AG08395 (cell line): ENCODE results near the gene SRGAP3.

Source experiments
- DNase-seq: peaks from one replicate; pipeline ENCODE4 v3.0.0; 2012; ENCODE audit warnings: mixed read lengths, low spot score

The SRGAP3 gene

DNA sequence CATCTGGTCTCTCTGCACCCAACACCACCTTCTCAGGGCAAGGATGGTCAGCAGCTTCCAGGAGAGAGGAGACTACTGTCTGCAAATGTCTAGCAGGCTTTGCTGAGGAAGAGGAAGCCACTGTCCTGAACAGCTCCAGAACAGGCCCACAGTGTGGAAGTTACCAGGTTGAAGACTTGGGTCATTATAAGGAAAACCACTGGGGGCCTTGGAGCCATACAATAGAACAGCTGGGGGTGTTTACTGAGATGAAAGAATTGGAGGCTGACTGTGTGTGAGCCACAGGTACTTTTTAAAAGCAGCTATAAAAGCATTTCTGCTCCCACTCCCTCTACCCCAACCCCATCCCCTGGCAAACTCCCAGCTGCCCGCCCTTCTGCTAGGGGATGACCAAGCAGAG is 24.2 kb downstream of the SRGAP3 start:
- no peak for DNase-seq

DNA sequence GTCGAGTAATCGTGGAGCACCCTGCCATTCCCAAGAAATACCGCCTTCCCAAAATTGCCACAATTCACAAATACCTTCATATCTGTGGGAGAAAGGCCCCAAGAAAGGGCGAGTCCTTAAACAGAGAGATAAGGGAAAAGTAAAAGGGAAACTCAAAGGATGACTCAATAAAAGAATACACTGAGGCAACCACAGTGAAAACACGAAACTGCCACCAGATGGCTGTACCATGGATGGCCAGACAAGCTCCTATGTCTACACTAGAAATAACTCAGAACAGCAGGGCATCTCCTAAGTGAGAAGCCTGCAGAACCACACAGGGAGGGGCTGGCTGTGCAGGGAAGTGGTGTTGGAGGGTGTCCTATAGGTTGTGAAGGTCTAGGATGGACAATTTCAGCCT is 25.0 kb downstream of the SRGAP3 start:
- no peak for DNase-seq

DNA sequence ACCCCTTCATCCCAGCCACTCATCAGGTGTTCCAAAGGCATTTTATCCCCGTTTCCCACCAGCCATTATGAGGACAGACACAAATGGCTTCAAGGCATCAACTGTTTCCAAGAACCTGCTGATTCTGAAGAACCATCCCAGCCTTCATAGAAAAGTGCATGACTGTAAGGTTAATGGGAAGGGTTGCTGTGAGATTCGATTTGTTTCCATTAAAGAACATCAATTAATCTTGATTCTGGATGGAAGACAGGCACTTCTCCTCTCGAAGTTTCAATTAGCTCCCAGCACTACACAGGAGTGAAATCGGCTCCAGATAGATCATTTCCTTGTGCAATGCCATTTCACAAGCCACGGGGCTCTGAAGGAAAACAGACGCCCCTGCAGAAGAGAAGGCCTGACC is 25.8 kb downstream of the SRGAP3 start:
- DNase-seq = no peak

DNA sequence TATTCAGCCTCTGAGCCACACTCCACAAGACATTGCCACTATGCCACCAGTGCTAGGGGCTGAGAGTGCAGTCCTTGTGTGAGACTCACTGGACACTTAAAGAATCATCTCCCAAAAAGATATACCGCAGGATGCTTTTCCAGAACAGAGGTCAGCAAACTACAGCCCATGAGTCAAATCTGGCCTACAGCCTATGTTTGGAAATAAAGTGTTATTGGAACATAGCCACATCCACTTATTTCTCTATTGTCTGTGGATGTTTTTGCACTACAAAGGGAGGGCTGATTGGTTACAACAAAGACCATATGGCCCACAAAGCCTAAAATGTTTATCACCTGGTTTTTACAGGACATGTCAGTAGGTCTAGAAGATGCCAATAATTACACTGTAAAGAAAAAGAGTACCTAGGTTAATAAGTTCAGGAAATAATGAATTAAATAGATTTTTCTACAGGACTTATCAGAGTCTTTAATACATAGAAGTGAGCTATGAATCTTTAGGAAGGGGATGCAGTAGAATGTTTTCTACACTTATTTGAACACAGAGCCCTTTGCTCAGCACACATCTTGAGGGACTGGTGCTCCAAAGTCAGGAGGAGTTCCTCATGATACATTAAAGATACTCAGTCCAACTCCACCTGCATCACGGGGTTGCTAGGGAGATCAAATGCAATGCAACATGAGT is 26.3 kb downstream of the SRGAP3 start:
- DNase-seq = no peak

DNA sequence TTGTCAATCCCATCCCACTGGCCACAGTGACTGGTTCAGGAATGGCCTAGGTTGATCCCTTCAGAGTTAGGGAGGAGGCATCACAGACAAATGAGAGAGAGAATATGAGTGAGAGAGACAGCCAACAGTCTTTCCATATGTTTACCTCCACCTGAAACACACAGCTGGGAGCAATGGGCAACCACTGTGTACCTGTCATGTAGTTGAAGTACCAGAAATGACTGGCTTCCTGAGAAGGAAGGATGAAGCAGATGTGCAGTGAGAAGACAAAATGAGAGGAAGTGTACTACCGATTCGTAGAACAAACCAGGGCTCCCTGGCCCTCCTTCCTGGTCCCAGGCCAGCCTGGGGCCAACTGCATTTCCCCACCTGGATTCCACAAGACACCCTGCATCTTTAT is 27.4 kb downstream of the SRGAP3 start:
- DNase-seq = no peak

DNA sequence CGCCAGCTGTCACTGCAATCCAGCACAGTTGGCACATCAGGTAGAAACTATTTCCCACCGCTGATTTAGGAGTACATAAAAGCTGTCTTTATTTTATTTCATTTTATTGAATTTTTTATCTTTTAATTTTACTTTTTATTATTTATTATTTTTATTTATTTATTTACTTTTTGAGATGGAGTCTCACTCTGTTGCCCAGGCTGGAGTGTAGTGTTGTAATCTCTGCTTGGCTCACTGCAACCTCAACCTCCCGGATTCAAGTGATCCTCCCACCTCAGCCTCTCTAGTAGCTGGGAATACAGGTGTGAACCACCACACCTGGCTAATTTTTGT is 31.0 kb downstream of the SRGAP3 start:
- DNase-seq = no peak

DNA sequence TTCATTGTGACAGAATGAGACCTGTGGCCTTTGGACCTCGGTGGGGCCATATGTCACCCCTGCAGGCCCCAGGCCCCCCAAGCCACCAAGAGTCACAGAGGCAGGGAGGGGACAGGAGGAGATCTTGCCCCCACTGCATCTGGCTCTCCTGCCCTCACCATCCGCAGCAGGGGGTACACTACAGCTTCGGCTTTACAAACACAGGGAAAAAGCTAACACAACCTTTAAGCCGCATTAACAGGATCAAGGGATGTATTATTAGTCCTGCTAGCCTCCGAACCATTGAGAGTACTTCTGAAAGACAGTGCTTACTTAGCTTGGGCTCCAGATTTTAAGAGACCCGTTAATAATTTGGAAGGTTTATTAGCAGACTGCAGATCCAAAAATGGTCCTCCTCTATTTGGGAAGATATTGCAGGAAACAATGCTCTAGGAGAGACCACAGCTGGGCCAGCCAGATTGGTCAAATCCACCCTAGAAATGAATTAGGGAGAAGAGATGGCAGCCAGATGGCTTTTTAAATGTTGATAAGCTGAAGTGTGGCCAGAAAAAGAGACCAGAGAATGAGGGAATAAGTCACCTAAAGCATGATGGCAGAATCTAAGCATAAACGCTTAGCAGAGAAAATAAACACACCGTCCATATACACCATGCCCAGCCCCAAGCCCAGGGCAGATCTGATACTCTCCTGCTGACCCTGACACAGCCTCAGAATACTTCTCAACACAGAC is 31.5 kb downstream of the SRGAP3 start:
- DNase-seq = no peak

DNA sequence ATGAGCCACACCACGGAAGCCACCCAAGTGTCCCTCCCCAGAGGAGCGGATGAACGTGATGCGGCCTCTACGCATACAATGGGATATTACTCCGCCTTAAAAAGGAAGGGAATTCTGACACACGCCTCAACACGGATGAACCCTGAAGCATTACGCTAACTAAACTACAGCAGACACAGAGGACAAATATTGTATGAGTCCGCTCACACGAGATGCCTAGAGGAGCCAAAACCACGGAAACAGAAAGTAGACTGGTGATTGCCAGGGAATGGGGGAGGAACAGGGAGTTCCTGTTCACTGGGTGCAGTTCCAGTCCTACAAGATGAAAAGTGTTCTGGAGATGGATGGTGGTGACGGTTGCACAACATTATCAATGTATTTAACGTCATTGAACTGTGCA is 32.7 kb downstream of the SRGAP3 start:
- peak; percentile 68 for DNase-seq

DNA sequence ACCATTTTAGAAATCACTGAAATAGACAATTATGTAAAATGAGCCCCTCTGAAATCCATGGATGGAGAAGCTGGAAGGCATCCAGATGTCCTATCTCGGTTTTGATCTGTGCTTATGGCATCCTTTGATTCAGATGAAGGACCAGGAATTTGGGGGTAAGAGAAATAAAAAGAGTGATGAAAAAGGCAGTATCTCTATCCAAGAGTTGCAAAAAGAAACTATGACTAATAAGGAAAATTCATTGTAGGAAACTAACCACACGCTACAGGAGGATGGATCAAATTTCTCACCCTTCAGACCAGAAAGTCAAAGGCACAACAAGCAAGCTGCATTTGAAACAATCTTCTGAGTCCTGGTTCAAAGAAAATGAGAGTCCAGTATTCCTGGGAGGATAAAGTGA is 34.8 kb downstream of the SRGAP3 start:
- peak; percentile 82 for DNase-seq

DNA sequence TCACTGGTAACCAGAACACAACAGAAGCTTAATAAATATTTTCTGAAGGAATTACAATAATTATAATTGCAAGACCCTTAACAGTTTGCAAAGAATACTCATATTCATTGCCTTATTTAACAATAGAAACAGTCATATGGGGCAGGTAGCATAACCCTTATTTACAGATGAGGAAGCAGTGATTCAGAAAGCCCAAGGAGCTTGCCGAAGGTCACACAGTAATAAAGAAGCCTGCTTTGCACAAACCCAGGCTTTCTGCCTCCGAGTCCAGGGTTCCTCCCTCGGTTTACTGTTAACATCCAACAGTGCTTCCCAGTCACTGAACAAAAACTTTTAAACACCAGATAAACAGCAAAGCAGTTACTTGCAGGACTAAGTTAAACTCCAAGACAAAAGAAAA is 35.3 kb downstream of the SRGAP3 start:
- DNase-seq = no peak

DNA sequence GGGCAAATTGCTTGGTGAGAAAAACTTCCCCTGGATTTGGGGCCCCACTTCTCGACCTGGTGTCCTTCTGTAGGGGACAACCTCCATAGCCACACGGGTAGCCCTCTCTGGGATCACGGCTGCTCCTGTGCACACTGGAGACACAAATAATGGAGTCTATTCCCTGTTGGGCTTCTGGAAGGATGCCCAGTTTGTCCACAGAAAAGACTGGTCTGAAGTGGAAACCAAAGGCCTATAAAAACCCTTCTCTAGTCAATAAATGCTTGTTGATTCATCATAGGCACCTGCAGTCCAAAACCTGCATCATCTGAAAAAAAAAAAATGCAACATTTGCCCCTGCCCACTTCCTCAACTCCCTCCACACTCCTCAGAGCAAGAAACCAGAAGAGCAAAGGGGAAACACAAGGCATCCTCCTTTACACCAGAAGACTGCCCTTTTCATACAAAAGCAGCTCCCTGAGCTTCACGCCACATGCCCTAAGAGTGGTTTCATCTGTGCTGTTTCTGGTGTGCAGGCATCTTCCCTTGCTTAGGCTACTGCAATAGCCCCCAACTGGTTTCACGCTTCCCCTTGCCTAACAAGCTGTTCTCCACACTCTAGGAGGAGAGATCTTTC is 36.3 kb downstream of the SRGAP3 start:
- no peak for DNase-seq

DNA sequence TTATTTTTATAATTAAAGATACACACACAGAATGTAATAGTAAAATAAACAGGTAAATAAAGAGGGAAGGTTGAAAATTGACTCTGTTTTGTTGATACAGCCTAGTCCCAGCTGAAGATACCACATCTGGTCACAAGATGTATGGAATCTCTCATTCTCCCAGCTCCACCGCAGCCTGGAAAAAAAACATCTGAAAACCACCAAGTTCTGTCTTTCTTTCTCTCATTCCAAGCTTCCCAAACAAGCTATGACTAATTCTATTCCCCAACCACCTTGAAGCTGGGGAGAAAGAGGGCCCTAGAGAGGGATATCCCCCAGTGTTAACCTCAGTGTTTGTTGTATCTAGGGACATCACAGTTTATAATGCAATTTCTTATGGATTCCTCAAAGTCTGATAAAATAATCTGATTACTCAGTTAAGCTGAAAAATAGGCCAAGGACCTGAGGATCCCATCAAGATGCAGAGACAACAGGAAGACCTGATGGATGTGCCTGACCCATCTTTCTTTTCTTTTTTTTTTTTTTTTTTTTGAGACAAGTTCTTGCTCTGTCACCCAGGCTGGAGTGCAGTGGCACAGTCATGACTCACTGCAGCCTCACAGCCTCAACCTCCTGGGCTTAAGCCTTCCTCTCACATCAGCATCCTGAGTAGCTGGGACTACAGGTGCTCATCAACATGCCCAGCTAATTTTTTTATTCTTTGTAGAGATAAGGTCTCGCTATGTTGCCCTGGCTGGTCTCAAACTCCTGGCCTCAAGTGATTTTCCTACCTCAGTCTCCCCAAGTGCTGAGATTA is 38.1 kb downstream of the SRGAP3 start:
- DNase-seq = peak; percentile 74

DNA sequence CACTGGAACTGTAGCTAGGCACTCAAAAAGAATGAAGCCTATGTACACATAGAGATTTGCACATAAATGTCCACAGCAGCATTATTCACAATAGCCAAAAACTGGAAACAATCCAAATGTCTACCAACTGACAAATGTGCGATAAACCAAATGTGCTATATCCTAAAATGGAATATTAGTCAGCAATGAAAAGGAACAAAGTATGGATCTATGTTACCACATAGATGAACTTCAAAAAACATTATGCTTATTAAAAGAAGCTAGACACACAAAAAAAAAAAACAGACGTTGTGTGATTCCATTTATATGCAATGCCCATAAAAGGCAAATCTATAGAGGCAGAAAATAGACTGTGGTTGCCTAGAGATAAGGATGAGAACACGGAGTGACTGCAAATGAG is 39.7 kb downstream of the SRGAP3 start:
- DNase-seq = no peak

DNA sequence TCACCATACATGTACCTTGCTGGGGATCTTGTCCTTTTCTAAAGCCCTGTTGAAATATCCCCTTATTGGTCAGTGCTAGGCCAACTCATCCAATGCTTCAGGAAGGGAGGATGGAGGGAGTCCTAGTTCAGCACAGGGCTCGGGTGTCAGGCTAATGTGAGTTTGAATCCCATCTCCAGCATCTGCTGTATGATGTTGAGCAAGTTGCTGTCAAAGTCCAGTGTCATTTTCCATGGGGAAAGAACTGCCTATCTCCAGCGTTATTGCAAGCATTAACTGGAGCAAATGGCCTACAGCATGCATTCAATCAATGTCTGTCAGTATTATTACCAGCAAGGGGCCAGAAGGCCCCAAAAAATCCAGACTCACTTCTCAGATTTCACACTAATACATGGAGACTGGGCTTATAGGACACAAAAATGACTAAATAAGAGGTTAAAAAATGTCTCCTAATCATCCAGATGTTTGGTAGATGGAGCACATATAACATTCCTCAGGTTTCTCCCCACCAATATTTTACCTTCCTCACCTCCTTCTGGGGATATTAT is 40.8 kb downstream of the SRGAP3 start:
- DNase-seq = no peak

DNA sequence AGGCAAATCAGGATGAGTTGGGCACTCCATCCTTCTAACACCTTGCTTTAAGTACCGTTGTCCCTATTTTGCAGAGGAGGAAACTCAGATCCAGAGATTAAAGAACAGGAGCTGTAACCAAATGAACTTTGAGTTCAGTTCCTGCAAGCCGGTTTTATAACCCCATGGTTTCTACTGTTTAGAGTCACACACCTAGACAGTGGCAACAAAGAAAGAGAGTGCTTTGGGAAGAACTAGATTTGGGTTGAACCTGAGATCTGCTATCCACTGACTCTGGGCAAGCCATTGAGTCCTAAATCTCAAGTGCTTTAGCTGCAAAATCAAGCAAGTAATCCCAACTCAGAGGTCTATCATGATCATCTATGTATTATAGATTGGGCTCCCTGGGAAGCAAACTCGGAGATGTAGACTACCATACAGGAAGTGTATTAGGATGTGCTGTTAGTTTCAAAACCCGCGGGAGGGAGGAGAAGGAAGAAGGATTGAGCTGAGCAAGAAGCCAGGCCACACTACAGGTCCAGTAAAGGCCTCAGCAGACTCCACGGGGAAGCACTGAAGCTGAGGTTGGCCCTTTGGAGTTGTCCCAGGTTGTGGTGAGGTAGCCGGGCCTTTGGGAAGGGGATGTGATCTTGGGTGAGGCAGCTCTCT is 42.2 kb downstream of the SRGAP3 start:
- DNase-seq = no peak

DNA sequence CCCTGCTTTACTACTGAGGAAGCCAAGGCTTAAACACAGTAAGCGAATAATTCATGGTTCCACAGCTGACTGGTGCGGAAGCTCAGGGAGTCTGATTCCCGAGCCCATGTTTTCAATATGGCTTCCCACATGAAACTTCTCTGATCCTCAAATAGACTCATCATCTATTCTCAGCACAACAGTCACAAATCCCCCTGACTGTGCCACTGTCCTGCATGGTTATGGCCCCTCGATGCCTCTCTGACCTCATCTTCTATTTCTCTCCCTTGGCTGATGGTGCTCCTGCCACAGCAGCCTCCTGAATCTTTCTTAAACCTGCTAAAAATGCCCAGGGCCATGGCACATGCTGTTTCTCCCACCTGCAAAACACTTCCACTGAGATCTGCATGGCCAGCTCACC is 43.2 kb downstream of the SRGAP3 start:
- no peak for DNase-seq

DNA sequence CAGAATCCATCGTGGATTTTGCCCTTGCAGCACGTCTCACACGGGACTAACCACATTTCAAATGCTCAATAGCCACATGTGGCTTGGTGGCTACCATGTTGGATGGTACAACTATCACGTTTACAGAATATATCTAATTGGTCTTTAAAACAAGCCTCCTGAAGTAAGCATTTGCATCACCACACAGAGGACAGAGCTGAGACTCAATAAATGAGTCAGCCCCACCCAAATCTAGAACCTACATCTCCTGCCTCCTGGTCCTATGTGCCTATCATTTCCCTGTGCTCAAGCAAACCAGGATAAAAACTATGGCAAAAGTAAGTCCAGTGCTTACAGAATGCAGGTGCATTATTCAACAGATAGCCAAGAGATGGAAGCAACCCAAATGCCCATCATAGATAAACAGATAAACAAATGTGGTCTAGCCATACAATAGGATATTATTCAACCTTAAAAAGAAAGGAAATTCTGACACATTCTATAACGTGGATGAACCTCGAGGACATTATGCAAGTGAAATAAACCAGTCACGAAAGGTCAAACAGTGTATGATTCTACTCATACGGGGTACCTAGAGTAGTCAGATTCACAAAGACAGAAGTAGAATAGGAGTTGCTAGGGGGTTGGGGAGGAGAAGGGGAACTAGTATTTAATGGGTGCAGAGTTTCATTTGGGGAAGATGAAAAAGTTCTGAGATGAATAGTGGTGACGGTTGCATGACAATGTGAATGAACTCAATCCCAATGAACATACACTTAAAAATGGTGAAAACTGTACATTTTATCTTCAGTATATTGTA is 43.9 kb downstream of the SRGAP3 start:
- DNase-seq = no peak

DNA sequence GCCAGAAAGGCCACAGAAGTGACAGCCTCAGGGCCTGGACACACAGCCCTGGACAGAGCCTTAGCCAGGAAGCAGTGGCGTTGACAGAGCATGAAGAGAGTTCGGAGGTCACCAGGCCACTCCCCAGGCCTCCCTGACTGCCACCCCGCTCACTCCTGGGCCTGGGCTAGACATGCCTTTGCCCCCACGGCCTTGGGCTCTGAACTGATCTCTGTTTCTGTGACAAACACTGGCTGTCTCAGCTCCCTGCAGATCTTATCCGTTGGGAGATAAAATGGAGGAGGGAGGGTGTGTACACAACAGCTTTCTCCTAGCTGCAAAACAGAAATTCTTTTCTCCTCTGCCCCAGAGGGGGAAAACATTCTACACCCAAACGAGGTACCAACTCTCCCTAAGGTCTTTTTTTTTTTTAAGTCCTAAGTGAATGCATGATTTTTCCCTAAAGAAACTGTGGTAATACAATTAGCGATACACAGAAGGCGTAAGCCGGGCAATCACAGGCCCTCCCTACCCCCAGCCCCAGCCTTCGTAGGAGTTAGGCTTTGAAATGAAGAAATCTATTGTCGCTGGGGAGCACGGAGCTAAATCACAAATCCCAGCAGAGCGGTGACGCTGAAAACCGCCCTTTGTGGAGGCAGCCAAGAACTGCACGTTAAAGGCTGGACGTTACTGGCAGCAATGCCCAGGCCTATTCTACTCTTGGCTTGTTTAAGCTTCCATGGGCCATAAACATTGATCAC is 45.0 kb downstream of the SRGAP3 start:
- DNase-seq = no peak

DNA sequence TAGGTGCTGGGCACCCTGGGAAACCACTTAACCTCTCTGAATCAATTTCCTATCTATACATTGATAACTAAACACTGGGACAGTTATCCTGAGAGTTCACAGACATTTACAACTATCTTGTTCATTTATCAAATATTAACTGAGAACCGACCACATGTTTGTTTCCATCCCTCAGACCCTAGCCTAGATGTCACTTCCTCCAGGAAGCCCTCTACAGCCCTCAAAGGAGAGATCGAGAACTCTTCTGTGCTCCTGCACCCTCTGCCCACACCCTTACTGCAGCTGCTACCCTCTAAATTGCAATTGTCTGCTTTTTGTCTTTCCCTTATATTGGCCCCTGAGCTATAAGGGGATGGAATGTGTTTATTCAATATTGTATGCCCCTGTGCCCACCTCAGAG is 46.1 kb downstream of the SRGAP3 start:
- DNase-seq = no peak

DNA sequence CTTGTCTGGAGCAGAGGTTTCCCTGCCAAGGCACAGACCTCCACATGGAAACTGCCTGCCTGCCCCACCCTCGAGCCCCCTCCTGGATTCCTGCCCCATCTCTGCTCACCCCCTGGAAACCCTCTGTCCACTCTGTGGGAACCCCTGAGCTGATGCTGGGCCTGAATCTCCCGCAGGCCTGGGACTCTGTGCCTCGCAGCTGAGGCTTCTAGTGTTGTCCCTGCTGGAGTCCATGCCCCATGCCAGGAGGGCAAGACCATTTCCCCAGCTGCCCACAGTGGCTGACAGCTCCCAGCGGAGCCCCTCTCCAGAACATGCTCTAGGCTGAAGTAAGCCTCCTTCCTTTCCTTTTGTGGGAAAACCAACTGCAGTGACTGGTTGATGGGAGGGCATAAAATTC is 46.9 kb downstream of the SRGAP3 start:
- no peak for DNase-seq

DNA sequence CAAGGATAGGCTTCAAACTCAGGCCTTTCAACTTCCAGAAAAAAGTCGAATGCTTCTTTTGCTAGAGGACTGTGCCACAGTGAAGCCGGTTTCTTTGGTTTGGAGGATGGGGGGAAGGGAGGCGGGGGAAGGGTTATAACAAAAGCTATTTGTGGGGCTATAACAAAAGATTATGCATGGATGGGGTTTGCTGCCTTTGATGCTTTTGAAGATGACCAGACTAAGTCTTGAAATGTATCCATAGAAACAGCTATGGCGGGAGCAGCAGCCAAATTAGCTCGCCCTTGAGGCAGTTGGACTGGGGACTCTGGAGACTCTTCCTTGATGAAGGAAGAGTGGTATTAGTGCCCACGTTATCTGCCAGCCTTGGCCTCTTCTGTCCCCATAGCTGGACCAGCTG is 47.5 kb downstream of the SRGAP3 start:
- DNase-seq = no peak
